HEK293 (cell line): ENCODE measurements around the gene TM9SF1.

Source experiments
- GLI4 ChIP-seq: fragments of 450-650 bp; formaldehyde crosslinking; IDR thresholded peaks from 2 replicates; pipeline ENCODE4 v1.5.1; 2016; ENCODE audit warnings: missing biosample characterization, missing genetic modification characterization
- GLIS2 ChIP-seq: fragments of 450-650 bp; formaldehyde crosslinking; IDR thresholded peaks from 2 replicates; pipeline ENCODE4 v1.5.1; 2016; ENCODE audit warnings: missing biosample characterization, missing genetic modification characterization
- PRDM6 ChIP-seq: fragments of 450-650 bp; formaldehyde crosslinking; IDR thresholded peaks from 2 replicates; pipeline ENCODE4 v1.5.1; 2017; ENCODE audit warnings: missing biosample characterization, missing genetic modification characterization
- RBAK ChIP-seq: fragments of 450-650 bp; formaldehyde crosslinking; IDR thresholded peaks from 2 replicates; pipeline ENCODE4 v1.5.1; 2016; ENCODE audit warnings: missing biosample characterization, missing genetic modification characterization
- SALL2 ChIP-seq: fragments of 450-650 bp; formaldehyde crosslinking; IDR thresholded peaks from 2 replicates; pipeline ENCODE4 v1.5.0; 2017; ENCODE audit warnings: missing biosample characterization, mild to moderate bottlenecking, missing genetic modification characterization, borderline replicate concordance
- TCF7L2 ChIP-seq: IDR thresholded peaks from 2 replicates; pipeline ENCODE4 v1.6.1; 2011; ENCODE audit warnings: low read depth, mild to moderate bottlenecking, inconsistent platforms, low read length, moderate library complexity, borderline replicate concordance
- ZBTB8A ChIP-seq: fragments of 450-650 bp; formaldehyde crosslinking; IDR thresholded peaks from 2 replicates; pipeline ENCODE4 v1.5.1; 2016; ENCODE audit warnings: missing biosample characterization, missing genetic modification characterization
- ZFP3 ChIP-seq: fragments of 450-650 bp; formaldehyde crosslinking; IDR thresholded peaks from 2 replicates; pipeline ENCODE4 v1.5.1; 2016; ENCODE audit warnings: low read depth, missing biosample characterization, missing genetic modification characterization
- ZFP69B ChIP-seq: fragments of 450-650 bp; formaldehyde crosslinking; IDR thresholded peaks from 2 replicates; pipeline ENCODE4 v1.5.1; 2016; ENCODE audit warnings: missing biosample characterization, missing genetic modification characterization
- ZIC2 ChIP-seq: fragments of 450-650 bp; formaldehyde crosslinking; IDR thresholded peaks from 2 replicates; pipeline ENCODE4 v1.5.1; 2016; ENCODE audit warnings: missing biosample characterization, missing genetic modification characterization
- ZNF114 ChIP-seq: fragments of 450-650 bp; formaldehyde crosslinking; IDR thresholded peaks from 2 replicates; pipeline ENCODE4 v1.5.0; 2017; ENCODE audit warnings: missing biosample characterization, missing genetic modification characterization
- ZNF157 ChIP-seq: fragments of 450-650 bp; formaldehyde crosslinking; IDR thresholded peaks from 2 replicates; pipeline ENCODE4 v1.5.1; 2016; ENCODE audit warnings: missing biosample characterization, missing genetic modification characterization
- ZNF175 ChIP-seq: fragments of 450-650 bp; formaldehyde crosslinking; IDR thresholded peaks from 2 replicates; pipeline ENCODE4 v1.5.1; 2016; ENCODE audit warnings: missing biosample characterization, missing genetic modification characterization
- ZNF18 ChIP-seq: fragments of 450-650 bp; formaldehyde crosslinking; IDR thresholded peaks from 2 replicates; pipeline ENCODE4 v1.5.1; 2016; ENCODE audit warnings: missing biosample characterization, missing genetic modification characterization
- ZNF202 ChIP-seq: fragments of 450-650 bp; formaldehyde crosslinking; IDR thresholded peaks from 2 replicates; pipeline ENCODE4 v1.5.1; 2016; ENCODE audit warnings: missing biosample characterization, missing genetic modification characterization, borderline replicate concordance
- ZNF335 ChIP-seq: fragments of 450-650 bp; formaldehyde crosslinking; conservative IDR thresholded peaks from 2 replicates; pipeline ENCODE4 v1.5.1; 2016; ENCODE audit warnings: missing biosample characterization, missing genetic modification characterization
- ZNF341 ChIP-seq: fragments of 450-650 bp; formaldehyde crosslinking; IDR thresholded peaks from 2 replicates; pipeline ENCODE4; 2016; ENCODE audit warnings: low read depth, missing biosample characterization, missing genetic modification characterization
- ZNF37A ChIP-seq: fragments of 450-650 bp; IDR thresholded peaks from 2 replicates; pipeline ENCODE4 v1.5.1; 2018; ENCODE audit warnings: missing biosample characterization, missing genetic modification characterization
- ZNF394 ChIP-seq: fragments of 450-650 bp; formaldehyde crosslinking; IDR thresholded peaks from 2 replicates; pipeline ENCODE4 v1.5.1; 2016; ENCODE audit warnings: missing biosample characterization, missing genetic modification characterization, mild to moderate bottlenecking, moderate library complexity, borderline replicate concordance
- ZNF529 ChIP-seq: fragments of 450-650 bp; formaldehyde crosslinking; IDR thresholded peaks from 2 replicates; pipeline ENCODE4 v1.5.1; 2017; ENCODE audit warnings: missing genetic modification characterization, missing biosample characterization; ENCODE audit not compliant: insufficient replicate concordance
- ZNF571 ChIP-seq: fragments of 450-650 bp; formaldehyde crosslinking; IDR thresholded peaks from 2 replicates; pipeline ENCODE4 v1.5.0; 2017; ENCODE audit warnings: missing biosample characterization, missing genetic modification characterization
- ZNF654 ChIP-seq: fragments of 450-650 bp; formaldehyde crosslinking; IDR thresholded peaks from 2 replicates; pipeline ENCODE4 v1.5.1; 2016; ENCODE audit warnings: low read depth, missing biosample characterization, missing genetic modification characterization
- ZNF660 ChIP-seq: fragments of 450-650 bp; IDR thresholded peaks from 2 replicates; pipeline ENCODE4 v1.5.1; 2018; ENCODE audit warnings: missing biosample characterization, mild to moderate bottlenecking, missing genetic modification characterization
- ZNF707 ChIP-seq: fragments of 450-650 bp; formaldehyde crosslinking; IDR thresholded peaks from 2 replicates; pipeline ENCODE4 v1.5.1; 2016; ENCODE audit warnings: missing biosample characterization, missing genetic modification characterization
- ZNF777 ChIP-seq: fragments of 450-650 bp; formaldehyde crosslinking; IDR thresholded peaks from 2 replicates; pipeline ENCODE4 v1.5.1; 2017; ENCODE audit warnings: missing biosample characterization, missing genetic modification characterization, borderline replicate concordance
- ZSCAN16 ChIP-seq: fragments of 450-650 bp; formaldehyde crosslinking; IDR thresholded peaks from 2 replicates; pipeline ENCODE4 v1.5.1; 2016; ENCODE audit warnings: missing biosample characterization, missing genetic modification characterization
- TF ChIP-seq, protein P1 (sequence below): fragments of 450-650 bp; formaldehyde crosslinking; IDR thresholded peaks from 2 replicates; pipeline ENCODE4 v1.5.1; 2017; ENCODE audit warnings: missing biosample characterization, missing genetic modification characterization
- TF ChIP-seq, protein P2 (sequence below): fragments of 450-650 bp; formaldehyde crosslinking; IDR thresholded peaks from 2 replicates; pipeline ENCODE4 v1.5.1; 2016; ENCODE audit warnings: missing biosample characterization, missing genetic modification characterization
- TF ChIP-seq, protein P3 (sequence below): fragments of 450-650 bp; formaldehyde crosslinking; optimal IDR thresholded peaks from 2 replicates; pipeline ENCODE3; 2016; ENCODE audit warnings: missing biosample characterization, mild to moderate bottlenecking, missing genetic modification characterization
- TF ChIP-seq, protein P4 (sequence below): fragments of 450-650 bp; formaldehyde crosslinking; IDR thresholded peaks from 2 replicates; pipeline ENCODE4 v1.5.1; 2017; ENCODE audit warnings: missing biosample characterization, missing genetic modification characterization

TM9SF1 gene

GRCh38 chr14:24195186-24196070 is at the start of gene TM9SF1 (continued):
- TF ChIP-seq ZNF571 (tag by site-specific recombination) (no peak), ZFP69B (tag by site-specific recombination) (peak; percentile 26; the same call in 1 of the 2 replicates), ZNF335 (tag by site-specific recombination) (peak; percentile 100), ZNF18 (peak; percentile 26; the same call in 1 of the 2 replicates), ZIC2 (tag by site-specific recombination) (peak; percentile 87), ZNF341 (tag by site-specific recombination) (no peak), ZNF114 (tag by site-specific recombination) (no peak), ZNF175 (no peak), ZBTB8A (tag by site-specific recombination) (peak; percentile 72), ZNF707 (tag by site-specific recombination) (no peak), ZNF654 (tag by site-specific recombination) (no peak), ZNF529 (tag by site-specific recombination) (no peak), TCF7L2 (no peak), ZNF157 (tag by site-specific recombination) (no peak), ZNF202 (tag by site-specific recombination) (no peak), ZFP3 (tag by site-specific recombination) (no peak), RBAK (tag by site-specific recombination) (no peak), ZNF37A (no peak), GLIS2 (tag by site-specific recombination) (peak; percentile 88), ZSCAN16 (no peak), ZNF777 (tag by site-specific recombination) (no peak), GLI4 (tag by site-specific recombination) (0 out of 2 replicates have a peak, but pooled peaks have one; percentile 17), ZNF394 (peak; percentile 52; the same call in 1 of the 2 replicates), SALL2 (tag by site-specific recombination) (no peak), PRDM6 (no peak), ZNF660 (tag by site-specific recombination) (0 out of 2 replicates have a peak, but pooled peaks have one; percentile 20)
- TF ChIP-seq, protein P1, sequence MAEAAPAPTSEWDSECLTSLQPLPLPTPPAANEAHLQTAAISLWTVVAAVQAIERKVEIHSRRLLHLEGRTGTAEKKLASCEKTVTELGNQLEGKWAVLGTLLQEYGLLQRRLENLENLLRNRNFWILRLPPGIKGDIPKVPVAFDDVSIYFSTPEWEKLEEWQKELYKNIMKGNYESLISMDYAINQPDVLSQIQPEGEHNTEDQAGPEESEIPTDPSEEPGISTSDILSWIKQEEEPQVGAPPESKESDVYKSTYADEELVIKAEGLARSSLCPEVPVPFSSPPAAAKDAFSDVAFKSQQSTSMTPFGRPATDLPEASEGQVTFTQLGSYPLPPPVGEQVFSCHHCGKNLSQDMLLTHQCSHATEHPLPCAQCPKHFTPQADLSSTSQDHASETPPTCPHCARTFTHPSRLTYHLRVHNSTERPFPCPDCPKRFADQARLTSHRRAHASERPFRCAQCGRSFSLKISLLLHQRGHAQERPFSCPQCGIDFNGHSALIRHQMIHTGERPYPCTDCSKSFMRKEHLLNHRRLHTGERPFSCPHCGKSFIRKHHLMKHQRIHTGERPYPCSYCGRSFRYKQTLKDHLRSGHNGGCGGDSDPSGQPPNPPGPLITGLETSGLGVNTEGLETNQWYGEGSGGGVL (tag by site-specific recombination): peak; percentile 23
- TF ChIP-seq, protein P2, sequence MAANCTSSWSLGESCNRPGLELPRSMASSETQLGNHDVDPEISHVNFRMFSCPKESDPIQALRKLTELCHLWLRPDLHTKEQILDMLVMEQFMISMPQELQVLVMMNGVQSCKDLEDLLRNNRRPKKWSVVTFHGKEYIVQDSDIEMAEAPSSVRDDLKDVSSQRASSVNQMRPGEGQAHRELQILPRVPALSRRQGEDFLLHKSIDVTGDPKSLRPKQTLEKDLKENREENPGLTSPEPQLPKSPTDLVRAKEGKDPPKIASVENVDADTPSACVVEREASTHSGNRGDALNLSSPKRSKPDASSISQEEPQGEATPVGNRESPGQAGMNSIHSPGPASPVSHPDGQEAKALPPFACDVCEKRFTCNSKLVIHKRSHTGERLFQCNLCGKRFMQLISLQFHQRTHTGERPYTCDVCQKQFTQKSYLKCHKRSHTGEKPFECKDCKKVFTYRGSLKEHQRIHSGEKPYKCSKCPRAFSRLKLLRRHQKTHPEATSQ (tag by site-specific recombination): 0 out of 2 replicates have a peak, but pooled peaks have one; percentile 25
- TF ChIP-seq, protein P3, sequence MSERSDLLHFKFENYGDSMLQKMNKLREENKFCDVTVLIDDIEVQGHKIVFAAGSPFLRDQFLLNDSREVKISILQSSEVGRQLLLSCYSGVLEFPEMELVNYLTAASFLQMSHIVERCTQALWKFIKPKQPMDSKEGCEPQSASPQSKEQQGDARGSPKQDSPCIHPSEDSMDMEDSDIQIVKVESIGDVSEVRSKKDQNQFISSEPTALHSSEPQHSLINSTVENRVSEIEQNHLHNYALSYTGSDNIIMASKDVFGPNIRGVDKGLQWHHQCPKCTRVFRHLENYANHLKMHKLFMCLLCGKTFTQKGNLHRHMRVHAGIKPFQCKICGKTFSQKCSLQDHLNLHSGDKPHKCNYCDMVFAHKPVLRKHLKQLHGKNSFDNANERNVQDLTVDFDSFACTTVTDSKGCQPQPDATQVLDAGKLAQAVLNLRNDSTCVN (tag by site-specific recombination): peak; percentile 84
- TF ChIP-seq, protein P4, sequence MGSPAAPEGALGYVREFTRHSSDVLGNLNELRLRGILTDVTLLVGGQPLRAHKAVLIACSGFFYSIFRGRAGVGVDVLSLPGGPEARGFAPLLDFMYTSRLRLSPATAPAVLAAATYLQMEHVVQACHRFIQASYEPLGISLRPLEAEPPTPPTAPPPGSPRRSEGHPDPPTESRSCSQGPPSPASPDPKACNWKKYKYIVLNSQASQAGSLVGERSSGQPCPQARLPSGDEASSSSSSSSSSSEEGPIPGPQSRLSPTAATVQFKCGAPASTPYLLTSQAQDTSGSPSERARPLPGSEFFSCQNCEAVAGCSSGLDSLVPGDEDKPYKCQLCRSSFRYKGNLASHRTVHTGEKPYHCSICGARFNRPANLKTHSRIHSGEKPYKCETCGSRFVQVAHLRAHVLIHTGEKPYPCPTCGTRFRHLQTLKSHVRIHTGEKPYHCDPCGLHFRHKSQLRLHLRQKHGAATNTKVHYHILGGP (tag by site-specific recombination): no peak
